H1 (cell line): Measurements from ENCODE around the gene GNLY. TPM values are rescaled to one million over a fixed set of nuclear protein-coding genes. Genes with fewer than 3 reads are reported as not detected.
A peak's percentile ranks its signal among the peaks of the same experiment; 100 is the strongest.

ENCODE experiments used
- CTCF ChIA-PET: fragments of 300-600 bp; sonication (Branson Sonifier 250); formaldehyde crosslinking; loops from one replicate; lab custom pipeline; 2021; ENCODE audit not compliant: partially characterized antibody; lab: Charles Lee
- POLR2A ChIA-PET: fragments of 300-600 bp; sonication (Branson Sonifier 250); formaldehyde crosslinking; loops from one replicate; lab custom pipeline; 2021; ENCODE audit warnings: inconsistent platforms; ENCODE audit not compliant: partially characterized antibody; lab: Charles Lee
- DNase-seq, 2 experiments: peaks; one replicate each; pipeline versions ENCODE4 v3.0.0 to v3.0.0-alpha.2; 2010 to 2022; ENCODE audit warnings: low spot score in 2 of 2, low read depth in 1 of 2, mixed read lengths in 1 of 2
- FAIRE-seq: peaks from 2 replicates; lab custom pipeline; 2011; peaks lifted over from hg19 to GRCh38; lab: Jason Lieb, UNC
- H2AFZ ChIP-seq: 2 replicates; pipeline ENCODE4 v1.8.1; 2012; ENCODE audit warnings: low read length, inconsistent platforms
- H2AK5ac ChIP-seq: 2 replicates; pipeline ENCODE4 v1.6.1; 2013; ENCODE audit warnings: low read depth, low read length
- H2BK120ac ChIP-seq: replicated peaks from 2 replicates; pipeline ENCODE3; 2013; ENCODE audit warnings: low read depth, low read length, inconsistent platforms
- H2BK12ac ChIP-seq: 2 replicates; pipeline ENCODE4 v1.6.1; 2013; ENCODE audit warnings: low read depth, low read length
- H2BK15ac ChIP-seq: 2 replicates; pipeline ENCODE4 v1.6.1; 2013; ENCODE audit warnings: low read length
- H2BK20ac ChIP-seq: 2 replicates; pipeline ENCODE4 v1.6.1; 2013; ENCODE audit warnings: low read length
- H2BK5ac ChIP-seq: 2 replicates; pipeline ENCODE4 v1.6.1; 2013; ENCODE audit warnings: low read depth, low read length
- H3K14ac ChIP-seq: 2 replicates; pipeline ENCODE4 v1.6.1; 2013; ENCODE audit warnings: inconsistent platforms; ENCODE audit not compliant: insufficient read length
- H3K18ac ChIP-seq: 2 replicates; pipeline ENCODE4 v1.6.1; 2013; ENCODE audit warnings: low read length; ENCODE audit errors: extremely low read depth
- H3K23ac ChIP-seq: 2 replicates; pipeline ENCODE4 v1.6.1; 2013; ENCODE audit warnings: inconsistent platforms; ENCODE audit not compliant: insufficient read length
- H3K23me2 ChIP-seq: 2 replicates; pipeline ENCODE4 v1.6.1; 2013; ENCODE audit warnings: low read depth, low read length
- H3K27ac ChIP-seq: 2 replicates; pipeline ENCODE4 v1.6.1; 2011; ENCODE audit warnings: low read depth, low read length, inconsistent platforms
- H3K27me3 ChIP-seq, 4 experiments: replicated peaks in 1 of 4; 1 replicate in 1 of 4; 2 replicates in 3 of 4; pipeline versions ENCODE4 v1.6.1 to v1.8.1; 2011 to 2013; ENCODE audit warnings: low read length in 3 of 4, mild to moderate bottlenecking in 3 of 4, inconsistent platforms in 2 of 4, mixed read lengths in 2 of 4, moderate library complexity in 1 of 4; ENCODE audit not compliant: control insufficient read depth in 3 of 4, insufficient read depth in 3 of 4; ENCODE audit errors: extremely low read depth in 1 of 4
- H3K36me3 ChIP-seq, 4 experiments: 2 replicates each; pipeline versions ENCODE4 v1.6.1 to v1.8.1; 2011 to 2013; ENCODE audit warnings: mild to moderate bottlenecking in 4 of 4, low read length in 3 of 4, moderate library complexity in 2 of 4, control low read depth in 1 of 4, inconsistent platforms in 1 of 4; ENCODE audit not compliant: insufficient read depth in 4 of 4, control insufficient read depth in 2 of 4
- H3K4ac ChIP-seq: replicated peaks from 2 replicates; pipeline ENCODE3; 2013; ENCODE audit warnings: low read length, low read depth, mixed read lengths, inconsistent platforms; ENCODE audit not compliant: insufficient read length
- H3K4me1 ChIP-seq, 4 experiments: replicated peaks in 1 of 4; 1 replicate in 1 of 4; 2 replicates in 3 of 4; pipeline versions ENCODE4 v1.6.1 to v1.8.1; 2011 to 2013; ENCODE audit warnings: low read length in 3 of 4, inconsistent platforms in 2 of 4, mixed read lengths in 1 of 4; ENCODE audit not compliant: insufficient read depth in 4 of 4, control insufficient read depth in 3 of 4
- H3K4me2 ChIP-seq, 2 experiments: 2 replicates each; pipeline versions ENCODE4 v1.6.1 to v1.8.1; 2011 to 2013; ENCODE audit warnings: low read depth in 2 of 2, low read length in 2 of 2, control low read depth in 1 of 2, inconsistent platforms in 1 of 2, mild to moderate bottlenecking in 1 of 2; ENCODE audit not compliant: insufficient read depth in 1 of 2
- H3K4me3 ChIP-seq, 4 experiments: fragments of 200-600, 300-600 bp in 1 of 4; sonication (generic), shearing (Covaris generic), sonication (Bioruptor Twin) in 1 of 4; 2 replicates each; pipeline versions ENCODE4 v1.5.1 to v1.8.1; 2011 to 2016; ENCODE audit warnings: low read length in 4 of 4, low read depth in 3 of 4, control low read depth in 2 of 4, inconsistent platforms in 2 of 4, mild to moderate bottlenecking in 2 of 4, mixed read lengths in 1 of 4, moderate library complexity in 1 of 4; ENCODE audit not compliant: insufficient read depth in 2 of 4; ENCODE audit errors: extremely low read depth in 1 of 4
- H3K56ac ChIP-seq: replicated peaks from 2 replicates; pipeline ENCODE3; 2013; ENCODE audit warnings: low read depth, mild to moderate bottlenecking, mixed read lengths, low read length, inconsistent platforms; ENCODE audit not compliant: insufficient read length
- H3K79me1 ChIP-seq: 2 replicates; pipeline ENCODE4 v1.6.1; 2013; ENCODE audit warnings: low read depth, low read length, control low read depth
- H3K79me2 ChIP-seq, 2 experiments: 2 replicates each; pipeline versions ENCODE4 v1.6.1 to v1.8.1; 2012 to 2013; ENCODE audit warnings: low read length in 2 of 2, mild to moderate bottlenecking in 2 of 2, inconsistent platforms in 1 of 2; ENCODE audit not compliant: insufficient read depth in 2 of 2, control insufficient read depth in 1 of 2
- H3K9ac ChIP-seq, 4 experiments: replicated peaks in 1 of 4; 1 replicate in 1 of 4; 2 replicates in 3 of 4; pipeline versions ENCODE4 v1.6.1 to v1.8.1; 2011 to 2013; ENCODE audit warnings: low read depth in 3 of 4, low read length in 3 of 4, control low read depth in 2 of 4, mild to moderate bottlenecking in 2 of 4, moderate library complexity in 2 of 4, inconsistent platforms in 1 of 4; ENCODE audit errors: extremely low read depth in 1 of 4
- H3K9me3 ChIP-seq, 2 experiments: 2 replicates each; pipeline versions ENCODE4 v1.6.1 to v1.8.1; 2012 to 2013; ENCODE audit warnings: mild to moderate bottlenecking in 2 of 2, moderate library complexity in 2 of 2, control low read depth in 1 of 2, inconsistent platforms in 1 of 2, low read depth in 1 of 2, low read length in 1 of 2, mixed read lengths in 1 of 2; ENCODE audit not compliant: insufficient read depth in 2 of 2
- H4K20me1 ChIP-seq, 2 experiments: replicated peaks in 1 of 2; 2 replicates each; pipeline versions ENCODE3 to v1.8.1; 2011 to 2013; ENCODE audit warnings: inconsistent platforms in 2 of 2, low read length in 2 of 2, mild to moderate bottlenecking in 1 of 2; ENCODE audit not compliant: insufficient read depth in 2 of 2, control insufficient read depth in 1 of 2
- H4K5ac ChIP-seq: 2 replicates; pipeline ENCODE4 v1.6.1; 2013; ENCODE audit warnings: low read length, low read depth, mixed read lengths, inconsistent platforms; ENCODE audit not compliant: insufficient read length
- H4K8ac ChIP-seq: 2 replicates; pipeline ENCODE4 v1.8.0; 2013; ENCODE audit warnings: mild to moderate bottlenecking, moderate library complexity, low read length, inconsistent platforms; ENCODE audit not compliant: insufficient read depth; ENCODE audit errors: extremely low read depth
- H4K91ac ChIP-seq: replicated peaks from 2 replicates; pipeline ENCODE3; 2013; ENCODE audit warnings: low read length, mixed read lengths, inconsistent platforms; ENCODE audit not compliant: insufficient read length
- ASH2L ChIP-seq: fragments of 200-600, 300-600 bp; sonication (generic); IDR thresholded peaks from one replicate; pipeline ENCODE4 v1.7.1; 2017; ENCODE audit warnings: low read length
- CBX5 ChIP-seq: fragments of 300-800, 300-1000 bp; sonication (generic); IDR thresholded peaks from 2 replicates; pipeline ENCODE4 v1.7.1; 2016; ENCODE audit warnings: antibody characterized with exemption, low read length, low read depth
- CBX8 ChIP-seq: fragments of 300-800, 300-1000 bp; sonication (generic); IDR thresholded peaks from 2 replicates; pipeline ENCODE4 v1.7.1; 2016; ENCODE audit warnings: low read depth, low read length, borderline replicate concordance
- CREB1 ChIP-seq: IDR thresholded peaks from 2 replicates; pipeline ENCODE4 v1.6.1; 2012; ENCODE audit warnings: inconsistent platforms
- EGR1 ChIP-seq: IDR thresholded peaks from 2 replicates; pipeline ENCODE4 v1.6.1; 2011; ENCODE audit warnings: low read depth, low read length, borderline replicate concordance
- HDAC2 ChIP-seq, 2 experiments: fragments of 300-600 bp in 1 of 2; sonication (generic) in 1 of 2; IDR thresholded peaks; 2 replicates each; pipeline ENCODE4 v1.6.1; 2011 to 2012; ENCODE audit warnings: low read depth in 2 of 2, low read length in 2 of 2, mild to moderate bottlenecking in 2 of 2, moderate library complexity in 2 of 2, borderline replicate concordance in 1 of 2, inconsistent platforms in 1 of 2
- RBBP5 ChIP-seq: IDR thresholded peaks from 2 replicates; pipeline ENCODE4 v1.7.1; 2012; ENCODE audit warnings: low read depth, mild to moderate bottlenecking, inconsistent platforms, low read length, moderate library complexity, borderline replicate concordance
- RXRA ChIP-seq: IDR thresholded peaks from 2 replicates; pipeline ENCODE4 v1.6.1; 2011; ENCODE audit warnings: low read depth, mild to moderate bottlenecking, low read length, moderate library complexity; ENCODE audit not compliant: insufficient read depth
- SIN3A ChIP-seq, 2 experiments: IDR thresholded peaks in 1 of 2; conservative IDR thresholded peaks in 1 of 2; 2 replicates each; pipeline ENCODE4 v1.6.1; 2011 to 2012; ENCODE audit warnings: low read length in 2 of 2, improper control_type of control experiment in 1 of 2, low read depth in 1 of 2, mild to moderate bottlenecking in 1 of 2
- SP1 ChIP-seq: IDR thresholded peaks from 2 replicates; pipeline ENCODE4 v1.6.1; 2011; ENCODE audit warnings: low read depth, low read length
- TCF12 ChIP-seq: IDR thresholded peaks from 2 replicates; pipeline ENCODE4 v1.6.1; 2011; ENCODE audit warnings: low read depth, mild to moderate bottlenecking, low read length
- WGBS, 2 experiments: shearing (Covaris generic) in 1 of 2; methylation state at CpG; one replicate each; pipeline versions ENCODE4 v1.1.6 to v1.1.7; 2013 to 2015; ENCODE audit warnings: low lambda C conversion rate in 2 of 2, mixed read lengths in 2 of 2, inconsistent platforms in 1 of 2, low coverage in 1 of 2, missing lambda C conversion rate in 1 of 2; ENCODE audit not compliant: insufficient replicate concordance in 2 of 2, insufficient coverage in 1 of 2, insufficient read length in 1 of 2; ENCODE audit errors: extremely low coverage in 1 of 2, missing lambda C conversion rate in 1 of 2; 5-methylcytosine and 5-hydroxymethylcytosine counted together
- polyA plus RNA-seq, 7 experiments: library from polyadenylated mRNA; depleted of rRNA in 3 of 7; stranded (reverse) in 5 of 7; unstranded in 2 of 7; fragments of >200 nt in 5 of 7; fragments of 200-250 nt in 2 of 7; gene quantifications; 1 replicate in 5 of 7; 2 replicates in 1 of 7; 4 replicates in 1 of 7; pipeline versions ENCODE4 v1.2.1 to v1.2.3, GENCODE V29; 2011 to 2013; ENCODE audit warnings: missing spikeins in 2 of 7, mixed read lengths in 2 of 7
- total RNA-seq: library from RNA; stranded (reverse); fragmentation: NEBNext Ultra II Directional; extraction: Animal tissue kit (Norgen Biotek cat#: 25700); gene quantifications from 2 replicates; pipeline ENCODE4 v1.2.1, GENCODE V29; 2021

Gene GNLY
- total and polyA plus RNA-seq, 2 of the 8 experiments (the other 6 are each of a cell fraction or from before 2014, with no cell fraction given), result 0.03 TPM; not detected in 1

GRCh38 chr2:85734015-85734414 lies 39.9 kb downstream of the GNLY start:
- no peak overlapping the region for H3K18ac ChIP-seq
- H2BK120ac ChIP-seq, result no peak overlapping the region
- WGBS, 2 experiments, result 88% methylated on average over 3 of the region's 4 CpGs; no CpG with 5 or more reads in 1 of the 2 experiments
- H3K27ac ChIP-seq, result no peak overlapping the region
- H3K36me3 ChIP-seq, result no peaks in the 10 kb centered on the region
- H3K23me2 ChIP-seq, result no peaks in the 10 kb centered on the region
- no peak overlapping the region for H3K14ac ChIP-seq
- no peak overlapping the region for H4K91ac ChIP-seq
- H3K79me2 ChIP-seq, result no peaks in the 10 kb centered on the region
- H4K5ac ChIP-seq, result no peak overlapping the region
- FAIRE-seq (no peak), DNase-seq (no peak)
- CTCF ChIA-PET, result interaction anchor here (0.5 to 47.8 kb wide), 15 partner anchors 8 to 135 kb away, joined by 3 to 986 read pairs (median 4); partner anchors contain the start of gene ATOH8
- H2AFZ ChIP-seq, result no peak overlapping the region
- no peak overlapping the region for H2BK15ac ChIP-seq
- H3K4me1 ChIP-seq, result no peaks in the 10 kb centered on the region
- H3K9me3 ChIP-seq, result no peaks in the 10 kb centered on the region
- H3K4me3 ChIP-seq, result no peak overlapping the region
- no peaks in the 10 kb centered on the region for H3K27me3 ChIP-seq
- no peak overlapping the region for H3K4ac ChIP-seq
- no peak overlapping the region for H3K56ac ChIP-seq
- no peak overlapping the region for H2BK12ac ChIP-seq
- H3K4me2 ChIP-seq, result no peak overlapping the region
- no peaks in the 10 kb centered on the region for H3K79me1 ChIP-seq
- no peak overlapping the region for H2BK20ac ChIP-seq
- H3K23ac ChIP-seq, result no peak overlapping the region
- H2AK5ac ChIP-seq, result no peak overlapping the region
- no peaks in the 10 kb centered on the region for H4K20me1 ChIP-seq
- POLR2A ChIA-PET, result no interaction called here
- peak overlapping the region; percentile 36; the same call in 1 of the 2 replicates for H4K8ac ChIP-seq
- H2BK5ac ChIP-seq, result no peak overlapping the region
- no peak overlapping the region for H3K9ac ChIP-seq
- no peak for TF ChIP-seq EGR1
- no peak for TF ChIP-seq TCF12
- no peak for TF ChIP-seq RBBP5
- TF ChIP-seq SP1, result no peak
- no peak for TF ChIP-seq RXRA
- TF ChIP-seq CBX5, result no peak
- no peak for TF ChIP-seq ASH2L
- no peak for TF ChIP-seq HDAC2 (IDR thresholded peaks at IDR 0.05; ENCODE audit: borderline replicate concordance in 1 of 2, low read depth in 2 of 2, low read length in 2 of 2)
- no peak for TF ChIP-seq CREB1
- TF ChIP-seq CBX8, result no peak
- no peak for TF ChIP-seq SIN3A (conservative IDR thresholded peaks at IDR 0.05 in 1 of 2, IDR thresholded peaks at IDR 0.05 in 1 of 2; ENCODE audit: low read depth in 1 of 2, low read length in 2 of 2)
